BJ (cell line): ENCODE data around the gene CD40. TPM values are rescaled to one million over a fixed set of nuclear protein-coding genes. Genes with fewer than 3 reads are reported as not detected.
"Not testable (repeated sequence)": the region's sequence is repeated elsewhere in the genome, so short reads cannot be mapped to it uniquely, and the experiment has no call there.

ENCODE experiments used
- CTCF ChIA-PET: fragments of 350-600 bp; formaldehyde crosslinking; extraction: SDS; loops from one replicate; lab custom pipeline; 2021; ENCODE audit warnings: antibody characterized with exemption, inconsistent platforms; lab: Yijun Ruan, JAX
- POLR2A ChIA-PET: fragments of 300-600 bp; sonication (Branson Sonifier 250); formaldehyde crosslinking; extraction: SDS; loops from one replicate; lab custom pipeline; 2021; ENCODE audit warnings: antibody characterized with exemption; lab: Charles Lee
- DNase-seq: peaks from one replicate; pipeline ENCODE4 v3.0.0-alpha.2; 2011; ENCODE audit warnings: low read depth
- H3K27me3 ChIP-seq: 2 replicates; pipeline ENCODE4 v1.6.0; 2011; ENCODE audit warnings: low read length; ENCODE audit not compliant: control insufficient read depth, insufficient read depth
- H3K36me3 ChIP-seq: 2 replicates; pipeline ENCODE4 v1.5.1; 2011; ENCODE audit warnings: low read length; ENCODE audit not compliant: control insufficient read depth, insufficient read depth
- H3K4me3 ChIP-seq: 2 replicates; pipeline ENCODE4 v1.5.1; 2011; ENCODE audit warnings: low read depth, mild to moderate bottlenecking, control low read depth, low read length
- CTCF ChIP-seq: IDR thresholded peaks from 2 replicates; pipeline ENCODE4 v1.5.1; 2011; ENCODE audit warnings: low read depth, mild to moderate bottlenecking, control low read depth, inconsistent platforms, low read length, moderate library complexity; ENCODE audit not compliant: insufficient read depth
- polyA plus RNA-seq: library from polyadenylated mRNA; depleted of rRNA; stranded (reverse); fragments of >200 nt; gene quantifications from 2 replicates; pipeline ENCODE4 v1.2.3, GENCODE V29; 2011

Gene CD40
- polyA plus RNA-seq, 1 experiment, result 11.6 TPM

GRCh38 chr20:46088409-46089166 is 29.5 kb upstream of the CD40 start:
- ChIA-PET CTCF (interaction anchor here (1.0 to 2.3 kb wide), 6 partner anchors 10 to 107 kb away, joined by 4 to 12 read pairs (median 6); no protein-coding TSS in a partner anchor), POLR2A (no interaction called here)
- no peaks in the 10 kb centered on the region for H3K36me3 ChIP-seq
- DNase-seq, result no peak
- TF ChIP-seq CTCF, result no peak
- no peaks in the 10 kb centered on the region for H3K27me3 ChIP-seq
- peak overlapping the region; percentile 79 for H3K4me3 ChIP-seq

GRCh38 chr20:46089167-46089416 is 29.0 kb upstream of the CD40 start:
- Histone ChIP-seq H3K27me3 (no peaks in the 10 kb centered on the region), H3K4me3 (peak overlapping the region; percentile 79), H3K36me3 (no peaks in the 10 kb centered on the region)
- POLR2A ChIA-PET, result no interaction called here
- no peak for TF ChIP-seq CTCF
- CTCF ChIA-PET, result interaction anchor here (1.0 to 2.3 kb wide), 5 partner anchors 10 to 107 kb away, joined by 4 to 12 read pairs (median 5); no protein-coding TSS in a partner anchor
- no peak for DNase-seq

- H3K4me3 ChIP-seq, result peak within 1 kb of the TSS; percentile 79
- no peaks in the 10 kb centered on the region for H3K36me3 ChIP-seq
- POLR2A ChIA-PET, result no interaction called here
- H3K27me3 ChIP-seq, result no peaks in the 10 kb centered on the region
- peak; percentile 73 for DNase-seq
- CTCF ChIA-PET, result interaction anchor here (1.4 to 2.3 kb wide), 3 partner anchors 11 to 108 kb away, joined by 4 to 12 read pairs (median 11); no protein-coding TSS in a partner anchor
- 0 out of 2 replicates have a peak, but pooled peaks have one; percentile 15 for TF ChIP-seq CTCF
Observed at GRCh38 chr20:46089417-46090388, 28.4 kb upstream of the CD40 start, which contains the start of gene NCOA5. Gene NCOA5, minus strand, starts transcription at chr20:46089962. Its CDS starts 10,538 bp downstream, at chr20:46079424.

GRCh38 chr20:46091622-46092535 is 26.2 kb upstream of the CD40 start:
- POLR2A ChIA-PET, H3K4me3 ChIP-seq, H3K27me3 ChIP-seq, DNase-seq, H3K36me3 ChIP-seq: not testable (repeated sequence)
- CTCF ChIA-PET, result interaction anchor here (0.7 to 1.1 kb wide), 3 partner anchors 11 to 317 kb away, joined by 3 read pairs; no protein-coding TSS in a partner anchor

GRCh38 chr20:46093531-46093930 is 24.6 kb upstream of the CD40 start:
- no peak for DNase-seq
- ChIA-PET CTCF (no interaction called here), POLR2A (no interaction called here)
- Histone ChIP-seq H3K27me3 (peaks cover 2% of the 10 kb centered on the region; the same call in 1 of the 2 replicates), H3K4me3 (no peak overlapping the region), H3K36me3 (no peaks in the 10 kb centered on the region)
- no peak for TF ChIP-seq CTCF
